NCI-H2227 (cell line): ENCODE measurements around the gene MRPL44.
"Not testable (repeated sequence)": the region's sequence is repeated elsewhere in the genome, so short reads cannot be mapped to it uniquely, and the experiment has no call there.

Experiments
- DNase-seq: peaks from one replicate; lab custom pipeline; 2025; ENCODE audit not compliant: unreplicated experiment; lab: John Stamatoyannopoulos, UW

MRPL44 gene

GRCh38 chr2:223935459-223936125 lies 21.7 kb upstream of the MRPL44 start:
- no peak for DNase-seq

GRCh38 chr2:223936862-223937326 lies 20.4 kb upstream of the MRPL44 start:
- no peak for DNase-seq

- no peak for DNase-seq
Observed at GRCh38 chr2:223937535-223937934, 19.7 kb upstream of the MRPL44 start.

GRCh38 chr2:223939438-223939837 lies 17.8 kb upstream of the MRPL44 start:
- not testable (repeated sequence) for DNase-seq

DNA sequence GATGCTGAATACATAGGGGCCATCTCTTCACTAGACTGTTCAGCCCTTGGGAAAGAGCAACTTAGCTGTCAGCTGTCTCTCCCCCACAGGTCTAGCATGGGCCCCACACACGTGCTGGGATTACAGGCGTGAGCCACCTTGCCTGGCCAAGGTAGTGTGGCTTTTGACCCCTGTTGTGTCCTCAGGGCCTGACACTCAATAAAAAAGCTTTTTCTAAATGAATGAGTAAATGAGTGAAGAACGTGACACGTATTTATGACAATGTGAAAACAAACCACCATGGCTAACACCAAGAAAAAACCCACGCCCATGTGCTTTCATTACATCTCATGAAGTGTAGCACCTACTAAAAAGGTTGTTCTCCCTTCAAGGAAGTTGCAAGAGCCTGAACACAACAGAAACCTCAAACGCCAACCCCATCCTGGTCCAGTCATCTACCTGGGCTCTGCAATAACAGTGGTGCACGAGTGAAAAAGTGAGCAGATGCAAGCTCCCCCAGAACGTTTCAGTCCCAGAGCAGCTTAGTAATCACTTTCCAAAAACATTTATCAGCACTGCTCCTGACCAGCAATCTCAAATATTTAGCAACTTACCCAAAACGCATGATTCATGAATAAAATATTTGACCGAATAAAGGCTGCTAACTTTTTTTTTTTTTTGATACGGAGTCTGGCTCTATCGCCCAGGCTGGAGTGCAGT lies 15.5 kb upstream of the MRPL44 start:
- no peak for DNase-seq

DNA sequence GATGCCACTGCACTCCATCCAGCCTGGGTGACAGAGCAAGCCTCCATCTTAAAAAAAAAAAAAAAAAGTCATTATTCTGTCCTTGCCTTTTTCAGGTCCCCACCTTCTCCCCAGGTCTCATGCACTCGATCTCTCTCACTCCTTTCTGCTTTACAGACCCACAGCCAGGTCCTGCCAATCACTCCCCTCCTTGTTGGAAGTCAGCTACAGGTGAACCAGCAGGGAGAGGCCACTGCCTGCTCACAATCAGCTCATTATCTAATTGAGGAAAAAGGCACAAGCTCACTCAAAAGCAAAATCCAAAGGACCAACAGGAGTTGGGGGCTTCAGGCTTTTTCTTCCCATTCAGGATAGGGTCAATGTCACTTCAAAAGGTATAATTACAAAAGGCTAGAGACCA lies 14.1 kb upstream of the MRPL44 start:
- DNase-seq = peak; percentile 60

DNA sequence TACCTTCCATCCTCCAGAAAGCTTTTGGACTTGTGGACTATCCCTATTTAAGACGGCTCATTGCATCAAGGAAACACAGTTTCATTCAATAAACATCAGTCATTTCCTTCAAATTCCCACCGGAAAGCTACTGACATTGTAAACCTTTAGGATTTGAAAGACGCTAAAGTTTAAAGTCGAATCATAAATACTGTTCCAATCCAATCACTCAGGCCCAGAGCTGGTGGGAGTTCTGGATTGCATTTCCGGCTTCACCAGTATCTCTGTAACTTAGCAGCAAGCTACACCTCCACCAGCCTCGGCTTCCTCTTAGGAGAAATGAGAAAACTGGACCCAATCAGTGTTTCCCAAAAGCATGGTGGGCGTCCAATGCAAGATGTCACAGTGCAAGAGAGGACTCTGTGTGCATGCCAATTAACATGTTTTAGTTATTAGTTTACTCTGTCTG lies 13.7 kb upstream of the MRPL44 start:
- peak; percentile 60 for DNase-seq

DNA sequence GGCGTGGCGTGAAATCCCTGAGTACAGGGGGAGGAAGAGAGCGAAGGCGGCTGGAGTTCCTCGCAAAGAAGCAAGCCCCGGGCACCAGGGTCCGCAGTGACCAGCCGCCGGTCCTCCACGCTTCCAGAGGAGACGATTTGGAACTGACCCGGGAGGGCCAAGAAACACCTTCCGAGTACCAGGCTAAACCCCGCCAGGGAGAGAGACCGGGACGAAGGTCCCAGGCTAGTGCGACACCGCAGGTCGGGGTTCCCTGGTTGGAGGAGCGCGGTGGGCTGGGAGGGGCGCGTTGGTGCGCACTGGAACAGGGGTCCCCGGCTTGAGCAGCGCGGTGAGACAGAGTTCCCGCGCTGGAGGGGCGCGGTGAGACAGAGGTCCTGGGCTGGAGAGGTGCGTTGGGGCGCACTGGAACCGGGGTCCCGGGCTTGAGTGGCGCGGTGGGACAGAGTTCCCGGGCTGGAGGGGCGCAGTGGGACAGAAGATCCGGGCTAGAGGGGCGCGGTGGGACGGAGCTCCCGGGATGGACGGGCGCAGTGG lies 13.0 kb upstream of the MRPL44 start:
- DNase-seq = peak; percentile 45

DNA sequence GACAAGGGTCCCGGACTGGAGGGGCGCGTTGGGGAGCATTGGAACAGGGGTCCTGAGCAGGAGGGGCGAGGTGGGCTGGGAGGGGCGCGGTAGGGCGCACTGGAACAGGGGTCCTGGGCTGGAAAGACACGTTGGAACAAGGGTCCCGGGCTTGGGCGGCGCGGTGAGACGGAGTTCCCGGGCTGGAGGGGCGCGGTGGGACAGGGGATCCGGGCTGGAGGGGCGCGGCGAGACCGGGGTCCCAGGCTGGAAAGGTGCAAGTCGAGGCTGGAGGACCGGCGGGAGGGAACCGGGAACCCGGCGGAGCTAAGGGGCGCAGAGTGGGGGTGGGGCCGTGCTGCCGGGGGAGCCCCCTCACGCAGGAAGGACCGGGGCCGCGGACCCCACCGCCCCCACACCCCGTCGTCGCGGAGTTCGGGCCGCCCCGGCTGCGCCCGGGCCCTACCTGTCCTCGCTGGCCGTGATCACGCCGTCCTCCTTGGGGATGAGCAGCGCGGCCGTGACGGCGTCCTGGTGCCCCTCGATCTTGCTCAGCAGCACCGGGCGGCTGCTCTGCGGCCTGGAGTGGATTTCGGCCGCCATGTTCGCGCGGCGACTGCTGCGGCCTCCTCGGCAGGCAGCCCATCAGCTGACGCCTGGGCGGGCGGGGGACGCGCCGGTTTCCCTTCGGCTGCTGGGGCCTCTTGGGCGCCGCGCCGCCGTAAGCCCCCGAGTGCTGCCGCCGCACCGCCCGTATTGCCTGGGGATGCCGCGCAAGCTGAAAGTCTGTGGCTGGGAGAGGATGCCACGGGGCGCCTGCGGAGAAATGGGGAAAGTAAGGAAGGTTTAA lies 12.3 kb upstream of the MRPL44 start, which contains the start of gene WDFY1:
Gene WDFY1 (minus strand): TSS at position 633 of the 829 bp plus-strand sequence. CDS start 51 bp downstream, at position 582.
- peak; percentile 93 for DNase-seq

DNA sequence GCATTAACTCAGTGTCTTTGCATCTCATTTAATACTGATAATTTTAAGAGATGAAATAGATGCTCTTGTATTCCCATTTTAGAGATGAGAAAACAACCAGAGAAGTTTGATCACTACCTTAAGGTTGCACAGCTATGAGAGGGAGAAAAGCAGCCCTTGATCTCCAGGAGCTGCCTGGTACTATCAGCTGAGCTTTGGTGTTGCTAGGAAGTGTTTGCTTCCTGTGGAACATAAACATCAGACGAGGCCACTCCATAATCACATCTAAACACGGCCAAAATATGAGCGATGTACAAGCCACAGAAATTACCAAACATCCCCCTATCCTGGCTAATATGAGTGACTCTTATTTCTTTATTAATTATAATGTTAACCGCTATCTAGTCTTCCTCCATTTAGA lies 11.5 kb upstream of the MRPL44 start:
- no peak for DNase-seq

DNA sequence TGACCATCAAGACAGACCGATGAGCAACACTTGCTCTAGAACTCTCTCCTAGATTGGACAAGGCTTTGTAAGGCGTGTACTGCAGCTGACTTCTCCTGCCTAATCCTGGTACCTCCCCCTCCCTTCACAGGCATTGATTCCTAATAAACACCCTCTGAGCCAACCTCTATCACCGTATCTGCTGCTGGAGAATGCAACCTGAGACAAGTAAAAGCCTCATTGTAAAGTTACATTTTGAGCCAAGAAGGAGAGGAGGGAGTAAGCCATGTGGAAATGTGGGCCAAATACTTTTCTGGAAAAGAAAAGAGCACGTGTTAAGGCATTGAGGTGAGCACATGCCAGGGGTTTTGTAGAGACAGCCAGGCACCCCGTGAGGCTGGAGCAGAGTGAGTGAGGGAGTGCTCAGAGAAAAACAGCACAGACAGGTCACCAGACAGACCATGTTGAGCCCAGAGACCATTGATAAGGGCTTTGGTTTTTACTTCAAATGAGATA lies 9.5 kb upstream of the MRPL44 start:
- DNase-seq = no peak

DNA sequence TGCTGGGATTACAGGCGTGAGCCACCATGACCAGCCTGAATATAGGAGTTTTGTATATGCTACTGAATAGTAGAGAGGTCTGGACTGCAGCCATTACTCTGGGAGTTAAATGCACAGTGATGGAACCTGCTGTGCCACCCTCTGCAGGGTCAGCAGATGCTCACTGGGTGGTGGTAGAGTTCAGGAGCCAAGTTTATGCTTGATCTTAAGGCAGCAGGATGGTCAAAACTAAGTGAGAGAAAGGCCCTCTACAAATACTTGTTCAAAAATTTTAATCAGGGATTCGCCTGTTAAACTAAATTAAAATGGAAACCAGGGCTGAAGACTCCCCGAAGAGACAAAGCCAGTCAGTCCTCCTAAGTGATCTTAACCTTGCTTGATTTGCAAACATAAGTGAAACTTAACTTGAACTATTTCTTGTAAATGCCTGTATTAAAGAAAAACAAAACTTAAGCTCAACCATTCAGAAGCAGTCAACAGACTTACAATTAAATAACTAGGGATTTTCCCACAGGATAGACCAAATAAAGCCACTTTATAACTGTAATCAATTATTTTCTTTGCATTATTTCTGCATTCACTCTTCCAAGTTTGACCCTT lies 7.9 kb upstream of the MRPL44 start:
- DNase-seq = no peak

DNA sequence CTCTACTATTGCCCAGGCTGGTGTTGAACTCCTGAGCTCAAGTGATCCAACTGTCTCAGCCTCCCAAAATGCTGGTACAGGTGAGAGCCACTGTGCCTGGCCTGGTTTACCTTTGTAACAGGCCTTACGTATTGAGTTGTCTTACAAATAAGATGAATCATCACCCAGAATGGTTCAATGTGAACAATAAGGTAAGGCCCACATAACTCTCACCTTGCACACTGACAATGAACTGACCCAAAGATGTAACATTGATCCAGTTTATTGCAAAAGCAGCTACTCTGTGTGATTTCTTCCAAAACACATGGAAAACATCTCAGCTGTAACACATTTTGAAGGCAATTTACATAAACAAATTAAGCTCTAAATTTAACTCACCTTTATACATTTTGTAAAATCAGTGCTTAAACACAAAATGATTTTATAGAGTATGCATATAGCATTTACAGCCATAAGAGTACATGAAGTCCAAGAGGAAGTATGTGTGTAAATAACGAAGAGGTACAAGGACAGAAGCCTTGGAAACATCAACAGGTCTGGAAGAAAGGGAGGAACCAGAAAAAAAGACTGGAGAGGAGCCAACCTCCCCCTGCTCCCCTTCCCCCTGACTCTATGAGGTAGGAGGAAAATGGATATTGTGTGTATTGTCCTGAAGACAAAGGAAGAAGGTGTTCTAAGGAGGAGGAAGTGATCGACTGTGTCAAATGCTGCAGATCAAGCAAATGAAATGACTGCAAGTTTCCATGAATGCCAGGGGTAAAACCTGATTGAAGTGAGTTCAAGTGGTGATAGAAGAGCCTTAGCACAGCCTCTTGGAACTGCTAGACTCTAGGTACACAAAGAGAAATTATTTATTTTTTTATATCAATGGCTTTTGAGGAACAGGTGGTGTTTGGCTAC lies 6.6 kb upstream of the MRPL44 start:
- no peak for DNase-seq

DNA sequence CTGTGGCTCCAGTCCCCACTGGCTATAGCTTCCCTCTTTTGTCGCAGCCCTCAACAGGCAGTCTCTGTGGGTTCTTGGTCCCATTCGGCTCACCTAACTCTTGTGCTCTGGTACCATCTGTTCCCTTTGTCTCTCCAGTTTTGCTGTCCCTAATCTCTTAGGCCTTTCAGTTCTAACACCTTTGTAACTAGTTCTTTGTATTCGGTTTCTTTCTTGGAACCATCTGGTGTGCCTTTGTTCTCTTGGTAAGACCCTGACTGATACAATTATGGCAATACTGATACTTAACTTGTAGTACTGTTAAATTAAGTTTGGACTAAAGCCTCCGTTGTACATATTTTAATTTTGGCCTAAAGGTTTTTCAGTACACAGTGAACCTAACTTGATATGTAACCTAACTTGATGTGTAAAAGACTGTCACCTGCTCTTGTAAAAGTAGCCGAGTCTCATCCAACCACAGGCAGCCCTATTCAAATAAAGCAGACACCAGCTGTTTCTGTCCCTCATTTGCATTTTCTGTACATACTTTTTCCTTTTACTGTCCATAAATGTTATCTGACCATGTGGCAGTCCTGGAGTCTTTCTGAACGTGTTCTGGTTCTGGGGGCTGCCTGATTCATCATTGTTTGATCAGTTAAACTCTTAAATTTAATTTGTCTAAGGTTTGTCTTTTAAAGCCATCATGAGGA lies 4.8 kb upstream of the MRPL44 start:
- no peak for DNase-seq

DNA sequence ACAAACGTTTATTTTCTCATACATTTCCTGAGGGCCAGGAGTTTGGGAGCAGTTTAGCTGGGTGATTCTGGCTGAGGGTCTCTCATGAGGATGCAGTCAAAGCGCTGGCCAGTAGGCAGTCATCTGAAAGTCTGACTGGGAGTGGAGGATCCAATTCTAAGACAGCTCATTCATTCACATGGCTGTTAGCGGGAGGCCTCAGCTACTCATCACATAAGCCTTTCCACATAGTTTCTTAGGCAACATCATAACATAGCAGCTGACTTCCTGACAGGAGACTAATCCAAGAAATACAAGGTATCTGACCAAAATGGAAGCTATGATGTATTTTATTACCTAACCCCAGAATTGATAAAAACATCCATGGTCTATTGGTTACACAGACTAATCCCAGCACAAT lies 2.9 kb upstream of the MRPL44 start:
- DNase-seq = no peak

GRCh38 chr2:223956300-223956699 lies 963 bp upstream of the MRPL44 start:
- DNase-seq = no peak

DNA sequence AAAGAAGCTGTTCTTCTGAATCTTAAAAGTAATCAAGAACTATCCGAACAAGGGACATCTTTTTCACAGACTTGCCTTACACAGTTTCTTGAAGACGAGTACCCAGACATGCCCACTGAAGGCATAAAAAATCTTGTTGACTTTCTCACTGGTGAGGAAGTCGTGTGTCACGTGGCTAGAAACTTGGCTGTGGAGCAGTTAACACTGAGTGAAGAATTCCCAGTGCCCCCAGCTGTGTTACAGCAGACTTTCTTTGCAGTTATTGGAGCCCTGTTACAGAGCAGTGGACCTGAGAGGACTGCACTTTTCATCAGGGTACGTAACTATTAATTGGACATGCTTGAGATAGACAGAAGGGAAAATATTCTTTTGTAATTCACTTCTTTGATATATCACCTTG lies 2.4 kb downstream of the MRPL44 start:
- no peak for DNase-seq

- no peak for DNase-seq
Observed at GRCh38 chr2:223967981-223968380, 10.7 kb downstream of the MRPL44 start.

- DNase-seq = no peak
Observed at GRCh38 chr2:223969315-223969714, 12.1 kb downstream of the MRPL44 start.
